WTC11 (cell line): ENCODE results near the gene CENPB. TPM values are rescaled to one million over a fixed set of nuclear protein-coding genes. Genes with fewer than 3 reads are reported as not detected.
A peak's percentile ranks its signal among the peaks of the same experiment; 100 is the strongest.

ENCODE experiments used
- ATAC-seq: fragments of 200-7000 bp; cut with Tn5 transposase; 2 replicates; pipeline ENCODE4 v1.10.0; 2021; ENCODE audit warnings: mild to moderate bottlenecking, moderate library complexity
- CTCF ChIA-PET: fragments of 300-600 bp; sonication (Branson Sonifier 250); formaldehyde crosslinking; loops from one replicate; lab custom pipeline; 2021; ENCODE audit warnings: antibody characterized with exemption; lab: Charles Lee
- POLR2A ChIA-PET: fragments of 350-600 bp; sonication (Branson Sonifier 250); formaldehyde crosslinking; loops from one replicate; lab custom pipeline; 2021; ENCODE audit warnings: antibody characterized with exemption; lab: Charles Lee
- DNase-seq: peaks from one replicate; pipeline ENCODE4 v3.0.0; 2021; ENCODE audit warnings: low spot score
- H3K27ac Mint-ChIP-seq: 2 replicates; pipeline ENCODE4 v1.8.0; 2021; ENCODE audit warnings: mixed read lengths
- H3K27me3 Mint-ChIP-seq: 2 replicates; pipeline ENCODE4 v1.8.0; 2021; ENCODE audit warnings: low read depth, mild to moderate bottlenecking, moderate library complexity, mixed read lengths
- H3K36me3 Mint-ChIP-seq: 2 replicates; pipeline ENCODE4 v1.8.0; 2021; ENCODE audit warnings: mixed read lengths
- H3K4me1 Mint-ChIP-seq: 2 replicates; pipeline ENCODE4 v1.8.0; 2022; ENCODE audit warnings: mixed read lengths
- H3K4me3 Mint-ChIP-seq: 2 replicates; pipeline ENCODE4 v1.8.0; 2021; ENCODE audit warnings: mild to moderate bottlenecking, moderate library complexity, mixed read lengths
- H3K9me3 Mint-ChIP-seq: 2 replicates; pipeline ENCODE4 v1.8.0; 2021; ENCODE audit warnings: mixed read lengths
- FOXP1 ChIP-seq: sonication (generic); formaldehyde crosslinking; IDR thresholded peaks from 2 replicates; pipeline ENCODE4 v1.8.0; 2022; ENCODE audit warnings: missing genetic modification reagents, mild to moderate bottlenecking, moderate library complexity, borderline replicate concordance
- GABPB1 ChIP-seq: sonication (generic); formaldehyde crosslinking; IDR thresholded peaks from 2 replicates; pipeline ENCODE4 v1.8.1; 2023; ENCODE audit warnings: mild to moderate bottlenecking, missing genetic modification reagents
- IRF2 ChIP-seq: sonication (generic); formaldehyde crosslinking; IDR thresholded peaks from 2 replicates; pipeline ENCODE4 v1.8.0; 2022; ENCODE audit warnings: low read depth, missing genetic modification reagents, borderline replicate concordance
- NFE2L1 ChIP-seq: sonication (generic); formaldehyde crosslinking; IDR thresholded peaks from 2 replicates; pipeline ENCODE4 v1.8.1; 2023; ENCODE audit warnings: missing genetic modification reagents
- NR1H2 ChIP-seq: sonication (generic); formaldehyde crosslinking; IDR thresholded peaks from 2 replicates; pipeline ENCODE4 v1.9.0; 2021; ENCODE audit warnings: mild to moderate bottlenecking, moderate library complexity, missing genetic modification reagents
- RELA ChIP-seq: sonication (generic); formaldehyde crosslinking; IDR thresholded peaks from 2 replicates; pipeline ENCODE4 v1.8.1; 2022; ENCODE audit warnings: missing genetic modification reagents, mild to moderate bottlenecking, borderline replicate concordance
- TEAD1 ChIP-seq: sonication (generic); formaldehyde crosslinking; IDR thresholded peaks from 2 replicates; pipeline ENCODE4 v1.8.0; 2022; ENCODE audit warnings: mild to moderate bottlenecking, missing genetic modification reagents
- TEAD4 ChIP-seq: sonication (generic); formaldehyde crosslinking; IDR thresholded peaks from 2 replicates; pipeline ENCODE4 v1.8.0; 2022; ENCODE audit warnings: mild to moderate bottlenecking, missing genetic modification reagents
- ZBTB21 ChIP-seq: sonication (generic); formaldehyde crosslinking; IDR thresholded peaks from 2 replicates; pipeline ENCODE4 v1.8.1; 2023; ENCODE audit warnings: mild to moderate bottlenecking, missing genetic modification reagents, borderline replicate concordance
- ZNF121 ChIP-seq: sonication (generic); formaldehyde crosslinking; IDR thresholded peaks from 2 replicates; pipeline ENCODE4 v1.8.0; 2023; ENCODE audit warnings: missing genetic modification reagents
- ZNF416 ChIP-seq: fragments of 250-450 bp; sonication (Bioruptor Pico); IDR thresholded peaks from 2 replicates; pipeline ENCODE4 v1.9.0; 2021; ENCODE audit warnings: mild to moderate bottlenecking, inconsistent platforms
- ZNF423 ChIP-seq: fragments of 250-450 bp; sonication (Bioruptor Pico); IDR thresholded peaks from 2 replicates; pipeline ENCODE4 v2.1.2; 2022; ENCODE audit warnings: mild to moderate bottlenecking, moderate library complexity
- total RNA-seq: library from RNA; stranded (reverse); gene quantifications from 3 replicates; pipeline ENCODE4 v1.2.3, GENCODE V29; 2021
- TF ChIP-seq, protein P1 (sequence below): fragments of 250-450 bp; sonication (Bioruptor Pico); IDR thresholded peaks from 2 replicates; pipeline ENCODE4 v1.9.0; 2021; ENCODE audit warnings: mild to moderate bottlenecking
- TF ChIP-seq, protein P2 (sequence below): fragments of 250-450 bp; sonication (Bioruptor Pico); conservative IDR thresholded peaks from 2 replicates; pipeline ENCODE4 v1.9.0; 2021; ENCODE audit warnings: mild to moderate bottlenecking
- TF ChIP-seq, protein P3 (sequence below): sonication (generic); formaldehyde crosslinking; IDR thresholded peaks from 2 replicates; pipeline ENCODE4 v1.8.1; 2023; ENCODE audit warnings: mild to moderate bottlenecking, missing genetic modification reagents, moderate library complexity
- TF ChIP-seq, protein P4 (sequence below): sonication (generic); formaldehyde crosslinking; IDR thresholded peaks from 2 replicates; pipeline ENCODE4 v1.8.1; 2022; ENCODE audit warnings: missing genetic modification reagents, borderline replicate concordance
- TF ChIP-seq, protein P5 (sequence below): sonication (generic); formaldehyde crosslinking; IDR thresholded peaks from 2 replicates; pipeline ENCODE4 v1.8.1; 2023; ENCODE audit warnings: mild to moderate bottlenecking, missing genetic modification reagents
- TF ChIP-seq, protein P6 (sequence below): sonication (generic); formaldehyde crosslinking; IDR thresholded peaks from 2 replicates; pipeline ENCODE4 v1.8.1; 2023; ENCODE audit warnings: mild to moderate bottlenecking, moderate library complexity, missing genetic modification reagents
- TF ChIP-seq, protein P7 (sequence below): sonication (generic); formaldehyde crosslinking; IDR thresholded peaks from 2 replicates; pipeline ENCODE4 v1.8.1; 2023; ENCODE audit warnings: mild to moderate bottlenecking, missing genetic modification reagents, borderline replicate concordance

CENPB gene
- total RNA-seq, 1 experiment from 2014 or later = 58.7 TPM

DNA sequence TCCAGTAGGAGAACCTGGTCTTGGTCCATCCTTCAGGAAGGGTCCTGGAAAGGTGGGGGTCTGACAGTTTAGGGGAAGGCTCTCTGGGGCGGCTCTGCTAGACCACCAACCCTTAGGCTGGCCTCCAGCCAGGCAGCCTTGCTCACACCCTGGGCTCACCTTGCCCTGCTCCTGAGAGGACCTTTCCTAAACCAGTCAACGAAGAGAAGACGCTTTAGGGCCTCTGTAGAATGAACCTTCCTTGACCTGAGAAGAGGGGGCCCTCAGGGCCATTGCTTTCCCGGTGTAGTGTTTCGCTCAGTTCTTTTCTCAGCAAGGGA lies 10.6 kb upstream of the CENPB start:
- H3K27me3 Mint-ChIP-seq = peaks cover 8% of the 10 kb centered on the region; the same call in 1 of the 2 replicates
- TF ChIP-seq IRF2 (CRISPR knock-in tag) (no peak), GABPB1 (0 out of 2 replicates have a peak, but pooled peaks have one; percentile 17), TEAD1 (CRISPR knock-in tag) (no peak)
- TF ChIP-seq, all 79 proteins: peak for 1
- CTCF ChIA-PET = no interaction called here
- ATAC-seq (no peak), DNase-seq (no peak)
- Mint-ChIP-seq H3K4me1 (peaks cover 53% of the 10 kb centered on the region), H3K9me3 (no peaks in the 10 kb centered on the region), H3K4me3 (peak overlapping the region; percentile 79), H3K27ac (peak overlapping the region; percentile 61; the same call in 1 of the 2 replicates), H3K36me3 (peaks cover 13% of the 10 kb centered on the region)
- POLR2A ChIA-PET = no interaction called here

DNA sequence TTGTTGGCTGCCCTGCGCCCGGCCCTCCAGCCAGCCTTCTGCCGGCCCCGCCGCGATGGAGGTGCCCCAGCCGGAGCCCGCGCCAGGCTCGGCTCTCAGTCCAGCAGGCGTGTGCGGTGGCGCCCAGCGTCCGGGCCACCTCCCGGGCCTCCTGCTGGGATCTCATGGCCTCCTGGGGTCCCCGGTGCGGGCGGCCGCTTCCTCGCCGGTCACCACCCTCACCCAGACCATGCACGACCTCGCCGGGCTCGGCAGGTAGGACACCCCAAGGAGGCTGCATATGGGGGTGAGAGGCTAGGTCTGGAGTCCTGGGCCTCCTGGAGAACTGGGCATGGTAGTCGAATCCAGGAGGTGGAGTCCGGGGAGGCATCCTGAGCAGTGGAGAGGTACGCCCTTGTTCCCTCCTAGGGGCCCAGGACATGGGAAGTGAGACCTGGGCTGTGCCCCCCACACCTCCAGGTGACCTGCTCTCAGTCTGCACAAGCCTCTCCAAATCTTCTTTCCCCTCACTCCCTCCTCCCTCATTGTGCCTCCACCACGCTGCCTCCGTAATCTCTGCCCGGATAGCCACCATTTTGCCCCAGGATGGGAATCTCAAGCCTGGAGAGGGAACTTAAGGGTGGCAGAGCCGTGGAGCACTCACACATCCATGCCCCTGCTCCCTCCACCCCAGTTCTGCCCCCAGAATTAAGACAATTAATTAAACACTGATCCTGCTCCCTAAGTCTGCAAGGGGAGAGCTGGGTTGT lies 10.1 kb upstream of the CENPB start:
- peaks cover 8% of the 10 kb centered on the region; the same call in 1 of the 2 replicates for H3K27me3 Mint-ChIP-seq
- no peak for DNase-seq

More for the DNA sequence above, 10.1 kb upstream of the CENPB start:
- no peak overlapping the region for H3K27ac Mint-ChIP-seq
- no peak for TF ChIP-seq ZBTB21 (CRISPR knock-in tag)
- TF ChIP-seq ZNF416 (CRISPR knock-in tag) = no peak
- no peak for TF ChIP-seq GABPB1
- TF ChIP-seq NFE2L1 (CRISPR knock-in tag) = no peak
- TF ChIP-seq, protein P1, sequence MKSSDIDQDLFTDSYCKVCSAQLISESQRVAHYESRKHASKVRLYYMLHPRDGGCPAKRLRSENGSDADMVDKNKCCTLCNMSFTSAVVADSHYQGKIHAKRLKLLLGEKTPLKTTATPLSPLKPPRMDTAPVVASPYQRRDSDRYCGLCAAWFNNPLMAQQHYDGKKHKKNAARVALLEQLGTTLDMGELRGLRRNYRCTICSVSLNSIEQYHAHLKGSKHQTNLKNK (CRISPR knock-in tag) = no peak
- TF ChIP-seq TEAD4 (CRISPR knock-in tag) = no peak
- TF ChIP-seq, protein P2, sequence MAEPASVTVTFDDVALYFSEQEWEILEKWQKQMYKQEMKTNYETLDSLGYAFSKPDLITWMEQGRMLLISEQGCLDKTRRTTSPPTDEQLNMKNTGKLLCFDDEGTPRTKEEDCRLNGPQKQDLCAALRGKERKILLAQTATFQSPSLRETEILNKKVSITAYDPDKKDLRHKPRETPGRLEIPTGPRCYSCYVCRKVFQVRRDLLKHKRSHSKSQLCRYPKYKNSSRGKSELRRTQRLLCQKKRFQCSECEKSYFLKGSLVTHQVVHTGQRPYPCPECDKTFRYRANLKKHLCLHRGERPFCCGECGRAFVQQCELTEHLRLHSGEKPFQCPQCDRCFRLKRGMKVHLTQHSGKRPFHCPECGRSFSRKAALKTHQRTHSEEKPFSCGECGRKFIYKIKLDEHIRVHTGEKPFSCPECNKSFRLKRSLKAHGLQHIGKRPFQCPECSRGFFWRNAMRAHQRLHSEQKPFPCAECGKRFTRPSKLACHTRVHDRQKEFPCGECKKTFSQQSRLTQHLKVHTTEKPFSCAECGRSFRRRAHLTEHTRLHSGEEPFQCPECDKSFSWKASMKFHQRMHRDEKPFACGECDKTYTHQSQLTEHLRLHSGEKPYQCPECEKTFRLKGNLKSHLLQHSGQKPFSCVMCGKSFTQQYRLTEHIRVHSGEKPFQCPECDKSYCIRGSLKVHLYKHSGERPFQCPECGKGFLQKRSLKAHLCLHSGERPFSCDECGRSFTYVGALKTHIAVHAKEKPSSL = no peak
- no peak for TF ChIP-seq TEAD1 (CRISPR knock-in tag)
- TF ChIP-seq, protein P3, sequence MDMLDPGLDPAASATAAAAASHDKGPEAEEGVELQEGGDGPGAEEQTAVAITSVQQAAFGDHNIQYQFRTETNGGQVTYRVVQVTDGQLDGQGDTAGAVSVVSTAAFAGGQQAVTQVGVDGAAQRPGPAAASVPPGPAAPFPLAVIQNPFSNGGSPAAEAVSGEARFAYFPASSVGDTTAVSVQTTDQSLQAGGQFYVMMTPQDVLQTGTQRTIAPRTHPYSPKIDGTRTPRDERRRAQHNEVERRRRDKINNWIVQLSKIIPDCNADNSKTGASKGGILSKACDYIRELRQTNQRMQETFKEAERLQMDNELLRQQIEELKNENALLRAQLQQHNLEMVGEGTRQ (CRISPR knock-in tag) = no peak
- TF ChIP-seq RELA (CRISPR knock-in tag) = no peak
- TF ChIP-seq FOXP1 = peak; percentile 20; the same call in 1 of the 2 replicates
- TF ChIP-seq ZNF423 (CRISPR knock-in tag) = peak; percentile 83
- peak; percentile 87 for TF ChIP-seq ZNF121 (CRISPR knock-in tag)
- TF ChIP-seq, protein P4, sequence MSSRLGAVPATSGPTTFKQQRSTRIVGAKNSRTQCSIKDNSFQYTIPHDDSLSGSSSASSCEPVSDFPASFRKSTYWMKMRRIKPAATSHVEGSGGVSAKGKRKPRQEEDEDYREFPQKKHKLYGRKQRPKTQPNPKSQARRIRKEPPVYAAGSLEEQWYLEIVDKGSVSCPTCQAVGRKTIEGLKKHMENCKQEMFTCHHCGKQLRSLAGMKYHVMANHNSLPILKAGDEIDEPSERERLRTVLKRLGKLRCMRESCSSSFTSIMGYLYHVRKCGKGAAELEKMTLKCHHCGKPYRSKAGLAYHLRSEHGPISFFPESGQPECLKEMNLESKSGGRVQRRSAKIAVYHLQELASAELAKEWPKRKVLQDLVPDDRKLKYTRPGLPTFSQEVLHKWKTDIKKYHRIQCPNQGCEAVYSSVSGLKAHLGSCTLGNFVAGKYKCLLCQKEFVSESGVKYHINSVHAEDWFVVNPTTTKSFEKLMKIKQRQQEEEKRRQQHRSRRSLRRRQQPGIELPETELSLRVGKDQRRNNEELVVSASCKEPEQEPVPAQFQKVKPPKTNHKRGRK = no peak
- TF ChIP-seq, protein P5, sequence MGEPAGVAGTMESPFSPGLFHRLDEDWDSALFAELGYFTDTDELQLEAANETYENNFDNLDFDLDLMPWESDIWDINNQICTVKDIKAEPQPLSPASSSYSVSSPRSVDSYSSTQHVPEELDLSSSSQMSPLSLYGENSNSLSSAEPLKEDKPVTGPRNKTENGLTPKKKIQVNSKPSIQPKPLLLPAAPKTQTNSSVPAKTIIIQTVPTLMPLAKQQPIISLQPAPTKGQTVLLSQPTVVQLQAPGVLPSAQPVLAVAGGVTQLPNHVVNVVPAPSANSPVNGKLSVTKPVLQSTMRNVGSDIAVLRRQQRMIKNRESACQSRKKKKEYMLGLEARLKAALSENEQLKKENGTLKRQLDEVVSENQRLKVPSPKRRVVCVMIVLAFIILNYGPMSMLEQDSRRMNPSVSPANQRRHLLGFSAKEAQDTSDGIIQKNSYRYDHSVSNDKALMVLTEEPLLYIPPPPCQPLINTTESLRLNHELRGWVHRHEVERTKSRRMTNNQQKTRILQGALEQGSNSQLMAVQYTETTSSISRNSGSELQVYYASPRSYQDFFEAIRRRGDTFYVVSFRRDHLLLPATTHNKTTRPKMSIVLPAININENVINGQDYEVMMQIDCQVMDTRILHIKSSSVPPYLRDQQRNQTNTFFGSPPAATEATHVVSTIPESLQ (CRISPR knock-in tag) = no peak
- TF ChIP-seq, protein P6, sequence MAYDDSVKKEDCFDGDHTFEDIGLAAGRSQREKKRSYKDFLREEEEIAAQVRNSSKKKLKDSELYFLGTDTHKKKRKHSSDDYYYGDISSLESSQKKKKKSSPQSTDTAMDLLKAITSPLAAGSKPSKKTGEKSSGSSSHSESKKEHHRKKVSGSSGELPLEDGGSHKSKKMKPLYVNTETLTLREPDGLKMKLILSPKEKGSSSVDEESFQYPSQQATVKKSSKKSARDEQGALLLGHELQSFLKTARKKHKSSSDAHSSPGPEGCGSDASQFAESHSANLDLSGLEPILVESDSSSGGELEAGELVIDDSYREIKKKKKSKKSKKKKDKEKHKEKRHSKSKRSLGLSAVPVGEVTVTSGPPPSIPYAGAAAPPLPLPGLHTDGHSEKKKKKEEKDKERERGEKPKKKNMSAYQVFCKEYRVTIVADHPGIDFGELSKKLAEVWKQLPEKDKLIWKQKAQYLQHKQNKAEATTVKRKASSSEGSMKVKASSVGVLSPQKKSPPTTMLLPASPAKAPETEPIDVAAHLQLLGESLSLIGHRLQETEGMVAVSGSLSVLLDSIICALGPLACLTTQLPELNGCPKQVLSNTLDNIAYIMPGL (CRISPR knock-in tag) = no peak
- no peak for TF ChIP-seq NR1H2
- TF ChIP-seq, protein P7, sequence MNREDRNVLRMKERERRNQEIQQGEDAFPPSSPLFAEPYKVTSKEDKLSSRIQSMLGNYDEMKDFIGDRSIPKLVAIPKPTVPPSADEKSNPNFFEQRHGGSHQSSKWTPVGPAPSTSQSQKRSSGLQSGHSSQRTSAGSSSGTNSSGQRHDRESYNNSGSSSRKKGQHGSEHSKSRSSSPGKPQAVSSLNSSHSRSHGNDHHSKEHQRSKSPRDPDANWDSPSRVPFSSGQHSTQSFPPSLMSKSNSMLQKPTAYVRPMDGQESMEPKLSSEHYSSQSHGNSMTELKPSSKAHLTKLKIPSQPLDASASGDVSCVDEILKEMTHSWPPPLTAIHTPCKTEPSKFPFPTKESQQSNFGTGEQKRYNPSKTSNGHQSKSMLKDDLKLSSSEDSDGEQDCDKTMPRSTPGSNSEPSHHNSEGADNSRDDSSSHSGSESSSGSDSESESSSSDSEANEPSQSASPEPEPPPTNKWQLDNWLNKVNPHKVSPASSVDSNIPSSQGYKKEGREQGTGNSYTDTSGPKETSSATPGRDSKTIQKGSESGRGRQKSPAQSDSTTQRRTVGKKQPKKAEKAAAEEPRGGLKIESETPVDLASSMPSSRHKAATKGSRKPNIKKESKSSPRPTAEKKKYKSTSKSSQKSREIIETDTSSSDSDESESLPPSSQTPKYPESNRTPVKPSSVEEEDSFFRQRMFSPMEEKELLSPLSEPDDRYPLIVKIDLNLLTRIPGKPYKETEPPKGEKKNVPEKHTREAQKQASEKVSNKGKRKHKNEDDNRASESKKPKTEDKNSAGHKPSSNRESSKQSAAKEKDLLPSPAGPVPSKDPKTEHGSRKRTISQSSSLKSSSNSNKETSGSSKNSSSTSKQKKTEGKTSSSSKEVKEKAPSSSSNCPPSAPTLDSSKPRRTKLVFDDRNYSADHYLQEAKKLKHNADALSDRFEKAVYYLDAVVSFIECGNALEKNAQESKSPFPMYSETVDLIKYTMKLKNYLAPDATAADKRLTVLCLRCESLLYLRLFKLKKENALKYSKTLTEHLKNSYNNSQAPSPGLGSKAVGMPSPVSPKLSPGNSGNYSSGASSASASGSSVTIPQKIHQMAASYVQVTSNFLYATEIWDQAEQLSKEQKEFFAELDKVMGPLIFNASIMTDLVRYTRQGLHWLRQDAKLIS = no peak
- TF ChIP-seq, all 79 proteins: peak for 3
- CTCF ChIA-PET = interaction anchor here (1.7 to 2.8 kb wide), 3 partner anchors 11 to 23 kb away, joined by 4 to 29 read pairs (median 12); partner anchors contain the start of genes AP5S1 and CENPB
- Mint-ChIP-seq H3K36me3 (peaks cover 9% of the 10 kb centered on the region), H3K4me1 (peaks cover 53% of the 10 kb centered on the region), H3K9me3 (no peaks in the 10 kb centered on the region), H3K4me3 (peak overlapping the region; percentile 79)
- POLR2A ChIA-PET = no interaction called here
- ATAC-seq = no peak
